HG03354 (cell line): ENCODE measurements around the gene ADPRHL1.

Source experiments
- ATAC-seq: cut with Tn5 transposase; IDR thresholded peaks from one replicate; pipeline ENCODE4 v1.9.1; 2021; ENCODE audit warnings: mild to moderate bottlenecking; ENCODE audit not compliant: unreplicated experiment, poor library complexity, severe bottlenecking

ADPRHL1 gene

DNA sequence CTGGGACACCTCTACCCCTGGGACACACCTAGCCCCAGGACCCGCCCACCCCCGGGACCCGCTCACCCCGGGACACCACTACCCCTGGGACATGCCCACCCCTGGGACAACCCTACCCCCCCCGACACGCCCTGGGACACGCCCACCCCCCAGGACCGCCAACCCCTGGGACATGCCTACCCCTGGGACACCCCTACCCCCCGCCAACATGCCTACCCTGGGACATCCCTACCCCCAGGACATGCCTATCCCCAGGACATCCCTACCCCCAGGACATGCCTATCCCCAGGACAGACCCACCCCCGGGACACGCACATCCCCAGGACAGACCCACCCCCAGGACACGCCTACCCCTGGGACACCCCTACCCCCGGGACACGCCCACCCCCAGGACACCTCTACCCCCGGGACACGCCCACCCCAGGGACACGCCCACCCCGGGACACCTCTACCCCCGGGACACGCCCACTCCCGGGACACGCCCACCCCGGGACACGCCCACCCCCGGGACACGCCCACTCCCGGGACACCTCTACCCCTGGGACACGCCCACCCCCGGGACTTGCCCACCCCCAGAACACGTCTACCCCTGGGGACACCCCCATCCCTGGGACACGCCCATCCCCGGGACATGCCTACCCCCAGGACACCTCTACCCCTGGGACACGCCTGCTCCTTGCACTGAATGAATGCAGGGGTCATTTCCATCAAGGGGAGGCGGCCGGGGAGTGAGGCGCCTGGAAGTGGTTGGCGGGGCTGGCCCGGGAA is 32.3 kb downstream of the ADPRHL1 start:
- no peak for ATAC-seq

- ATAC-seq, result no peak
Observed at GRCh38 chr13:113420232-113420631, 33.1 kb downstream of the ADPRHL1 start.

DNA sequence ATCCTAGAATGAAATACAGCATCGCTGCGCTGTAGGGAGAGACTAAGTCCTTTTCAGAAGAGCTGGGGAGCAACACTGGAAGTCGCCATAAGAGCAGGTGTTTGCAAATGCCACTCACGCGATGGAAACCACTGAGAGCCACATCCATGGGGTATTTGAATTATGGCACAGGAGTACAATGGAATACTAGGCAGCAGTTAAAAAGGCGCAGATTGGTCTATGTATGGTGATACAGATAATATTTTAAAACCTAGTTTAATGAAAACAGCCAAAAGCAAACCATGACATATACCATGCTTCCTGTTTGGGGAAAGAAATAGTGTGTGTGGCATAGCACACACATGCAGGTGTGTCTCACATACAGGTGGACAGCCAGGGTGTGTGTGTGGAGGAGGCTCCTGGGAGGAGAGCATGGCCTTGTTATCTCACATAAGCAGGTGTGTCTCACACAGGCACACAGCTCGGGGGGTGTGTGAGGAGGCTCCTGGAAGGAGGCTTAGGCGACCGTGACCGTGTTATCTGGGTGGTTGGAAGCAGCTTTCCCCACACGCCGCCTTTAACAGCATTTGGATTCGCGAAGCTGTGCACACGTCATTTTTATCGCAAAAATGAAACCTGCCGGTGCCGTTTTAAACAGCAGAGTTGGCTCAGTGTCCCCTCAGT is 33.6 kb downstream of the ADPRHL1 start:
- no peak for ATAC-seq

DNA sequence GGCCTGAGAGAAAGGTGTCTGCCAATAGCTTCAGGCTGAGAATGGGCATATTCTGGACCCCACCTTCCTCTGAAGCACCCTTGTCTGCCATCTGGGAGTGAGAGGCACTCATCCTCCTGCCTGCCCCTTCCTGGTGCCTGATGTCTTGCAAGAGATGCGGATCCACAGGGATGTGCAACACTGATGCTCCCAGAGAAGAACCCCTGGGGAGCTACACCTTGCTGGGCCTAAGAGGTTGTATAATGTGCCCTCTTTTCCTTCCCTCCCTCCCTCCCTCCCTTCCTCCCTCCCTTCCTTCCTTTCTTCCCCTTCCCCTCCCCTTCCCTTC is 34.6 kb downstream of the ADPRHL1 start:
- no peak for ATAC-seq

- ATAC-seq, result no peak
Observed at GRCh38 chr13:113417836-113418721, 35.2 kb downstream of the ADPRHL1 start.

DNA sequence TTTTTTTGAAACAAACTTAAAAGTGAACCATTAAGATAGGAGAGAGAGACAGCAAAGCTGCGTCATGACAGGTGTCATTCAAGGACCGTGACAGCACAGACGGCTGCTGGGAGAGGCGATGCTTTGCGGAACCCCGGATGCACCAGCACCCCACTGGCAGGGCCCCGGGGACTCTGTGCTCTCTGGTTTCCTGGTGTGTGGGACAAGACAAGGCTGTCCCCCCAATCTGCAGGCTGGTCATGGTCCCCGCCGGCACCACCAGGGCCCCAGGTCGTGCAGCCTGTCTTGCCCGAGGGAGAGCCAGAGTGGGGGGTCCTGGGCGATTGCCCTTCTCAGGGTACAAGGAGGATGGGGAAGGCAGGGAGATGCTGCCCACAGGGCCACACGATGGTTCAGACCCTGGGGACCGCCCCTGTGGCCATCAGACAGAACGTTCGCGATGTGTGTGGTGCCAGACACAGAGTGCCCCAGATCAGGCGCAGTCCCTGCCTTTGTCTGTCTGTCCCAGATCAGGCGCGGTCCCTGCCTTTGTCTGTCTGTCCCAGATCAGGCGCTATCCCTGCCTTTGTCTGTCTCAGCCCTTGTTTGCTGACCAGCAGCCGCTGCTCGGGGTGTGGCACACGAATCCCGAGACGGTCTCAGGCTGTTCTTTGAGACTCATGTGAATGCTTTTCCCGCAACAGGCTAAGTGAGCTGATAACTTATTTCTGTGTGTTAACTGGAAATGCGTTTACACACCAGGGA is 36.1 kb downstream of the ADPRHL1 start:
- no peak for ATAC-seq

GRCh38 chr13:113415825-113416224 is 37.5 kb downstream of the ADPRHL1 start:
- ATAC-seq, result no peak

DNA sequence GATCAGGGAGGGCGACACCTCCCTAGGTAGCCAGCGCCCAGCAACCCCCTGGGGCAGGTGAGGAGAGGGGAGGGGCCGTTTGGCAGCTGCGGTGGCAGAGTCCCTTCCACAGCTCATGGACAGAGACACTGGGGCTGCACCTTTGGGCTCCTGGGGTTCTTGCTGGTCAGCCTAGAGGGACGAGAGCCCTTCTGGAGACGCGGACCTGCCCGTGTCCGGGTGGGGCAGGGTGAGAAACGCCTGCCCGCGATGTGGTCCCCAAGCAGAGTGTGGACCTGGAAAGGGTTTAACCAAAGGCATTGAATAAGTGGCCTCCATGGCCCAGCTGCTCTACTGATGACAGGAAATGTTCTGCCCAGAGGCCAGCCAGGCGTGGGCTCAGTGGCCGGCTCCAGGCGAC is 38.3 kb downstream of the ADPRHL1 start:
- ATAC-seq, result no peak

- ATAC-seq, result no peak
Observed at GRCh38 chr13:113414335-113414734, 39.0 kb downstream of the ADPRHL1 start.

- no peak for ATAC-seq
Observed at GRCh38 chr13:113413898-113414282, 39.4 kb downstream of the ADPRHL1 start.

- ATAC-seq, result no peak
Observed at GRCh38 chr13:113413178-113413897, 40.0 kb downstream of the ADPRHL1 start.

GRCh38 chr13:113412440-113412839 is 40.8 kb downstream of the ADPRHL1 start:
- no peak for ATAC-seq

- ATAC-seq, result no peak
Observed at GRCh38 chr13:113411216-113412023, 41.9 kb downstream of the ADPRHL1 start.

DNA sequence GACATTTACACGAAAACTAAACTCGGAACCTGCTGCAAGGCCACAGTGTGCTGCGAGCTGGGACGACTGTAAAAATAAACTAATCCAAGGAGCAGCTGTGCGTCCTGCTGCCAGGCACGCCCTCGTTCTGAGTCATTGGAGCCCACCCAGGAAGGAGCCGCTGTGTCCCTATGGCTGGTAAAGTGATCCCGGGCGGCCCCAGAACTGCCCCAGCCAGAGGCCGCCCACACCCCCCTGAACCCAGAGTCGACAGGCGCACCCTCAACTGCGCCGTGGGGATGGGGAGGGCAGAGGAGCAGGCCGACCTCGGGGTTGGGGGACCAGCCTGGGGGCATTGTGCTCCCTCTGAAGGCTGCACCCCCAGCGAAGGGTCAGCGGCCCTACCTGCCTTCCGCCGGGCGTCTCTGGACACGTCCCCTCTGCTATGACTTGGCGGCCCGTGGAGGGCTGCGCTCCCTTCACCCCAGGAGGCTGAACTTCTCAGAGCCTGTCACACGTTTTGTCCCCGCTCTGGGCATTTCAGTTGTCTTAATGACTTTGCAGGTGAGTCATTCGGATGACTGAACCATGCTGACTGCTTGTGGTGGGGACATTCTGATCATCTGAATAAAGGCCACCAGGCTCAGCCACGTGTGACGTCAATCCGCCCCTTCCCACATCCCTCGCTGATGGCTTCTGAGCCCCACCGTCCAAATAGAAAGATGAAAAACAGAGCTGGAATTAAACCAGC is 42.7 kb downstream of the ADPRHL1 start:
- ATAC-seq, result no peak

- ATAC-seq, result no peak
Observed at GRCh38 chr13:113408562-113408961, 44.7 kb downstream of the ADPRHL1 start.

GRCh38 chr13:113407531-113408393 is 45.5 kb downstream of the ADPRHL1 start:
- ATAC-seq, result no peak

- no peak for ATAC-seq
Observed at GRCh38 chr13:113407103-113407530, 46.2 kb downstream of the ADPRHL1 start.
